Brain microvascular endothelial cell (primary cell): Measurements from ENCODE around the gene NACC1.
A peak's percentile ranks its signal among the peaks of the same experiment; 100 is the strongest.

Experiments used
- DNase-seq: peaks from one replicate; pipeline ENCODE4 v3.0.0-alpha.2; 2020
- H3K27ac ChIP-seq: fragments of 250-450 bp; sonication (Bioruptor Pico); 2 replicates; pipeline ENCODE4 v1.5.1; 2020; ENCODE audit warnings: mild to moderate bottlenecking, moderate library complexity
- H3K27me3 ChIP-seq: fragments of 250-450 bp; sonication (Bioruptor Pico); replicated peaks from 2 replicates; pipeline ENCODE4 v1.5.1; 2020; ENCODE audit warnings: mild to moderate bottlenecking
- H3K36me3 ChIP-seq: fragments of 250-450 bp; sonication (Bioruptor Pico); replicated peaks from 2 replicates; pipeline ENCODE4 v1.5.1; 2020; ENCODE audit warnings: mild to moderate bottlenecking
- H3K4me3 ChIP-seq: 2 replicates; pipeline ENCODE4 v1.5.1; 2011; ENCODE audit warnings: low read depth, mild to moderate bottlenecking, control low read depth, low read length, moderate library complexity
- CTCF ChIP-seq: IDR thresholded peaks from 2 replicates; pipeline ENCODE4 v1.5.1; 2011; ENCODE audit warnings: low read depth, mild to moderate bottlenecking, moderate library complexity, low read length, control low read depth, inconsistent platforms; ENCODE audit errors: missing control alignments
- in situ Hi-C: cut with HindIII; loops from 2 replicates; pipeline ENCODE4 v1.10.0; 2017; ENCODE audit warnings: low sequenced_read_pairs, low pct_ligation_motif_present

Gene NACC1

GRCh38 chr19:13120031-13120430 is 2.0 kb downstream of the NACC1 start:
- Histone ChIP-seq H3K4me3 (peak overlapping the region; percentile 90), H3K36me3 (peaks cover 11% of the 10 kb centered on the region), H3K27ac (peak overlapping the region; percentile 90), H3K27me3 (no peaks in the 10 kb centered on the region)
- DNase-seq = no peak
- no peak for TF ChIP-seq CTCF
- in situ Hi-C loops = no loop called here

- TF ChIP-seq CTCF = no peak
- H3K27ac ChIP-seq = peak overlapping the region; percentile 90
- peak; percentile 84 for DNase-seq
- no peaks in the 10 kb centered on the region for H3K27me3 ChIP-seq
- H3K36me3 ChIP-seq = peaks cover 12% of the 10 kb centered on the region
- H3K4me3 ChIP-seq = peak overlapping the region; percentile 27
- in situ Hi-C loops = no loop called here
Observed at GRCh38 chr19:13120817-13121216, 2.8 kb downstream of the NACC1 start.

- TF ChIP-seq CTCF = no peak
- in situ Hi-C loops = no loop called here
- no peak for DNase-seq
- Histone ChIP-seq H3K36me3 (peaks cover 19% of the 10 kb centered on the region), H3K27ac (peak overlapping the region; percentile 90), H3K4me3 (no peak overlapping the region), H3K27me3 (no peaks in the 10 kb centered on the region)
Observed at GRCh38 chr19:13121551-13122274, 3.6 kb downstream of the NACC1 start.

GRCh38 chr19:13122275-13122878 is 4.3 kb downstream of the NACC1 start:
- Histone ChIP-seq H3K27me3 (no peaks in the 10 kb centered on the region), H3K36me3 (peaks cover 20% of the 10 kb centered on the region), H3K27ac (peak overlapping the region; percentile 90), H3K4me3 (no peak overlapping the region)
- DNase-seq = peak; percentile 23
- in situ Hi-C loops = no loop called here
- TF ChIP-seq CTCF = no peak

GRCh38 chr19:13122980-13123957 is 5.2 kb downstream of the NACC1 start:
- H3K27ac ChIP-seq = no peak overlapping the region
- DNase-seq = no peak
- no peaks in the 10 kb centered on the region for H3K27me3 ChIP-seq
- in situ Hi-C loops = no loop called here
- H3K36me3 ChIP-seq = peaks cover 20% of the 10 kb centered on the region
- TF ChIP-seq CTCF = no peak
- H3K4me3 ChIP-seq = no peak overlapping the region
